PC-9 (cell line): Measurements from ENCODE around the gene PIGC. TPM values are rescaled to one million over a fixed set of nuclear protein-coding genes. Genes with fewer than 3 reads are reported as not detected.

Source experiments
- BruUV-seq: library from RNA; stranded (reverse); fragments of 400-500 nt; replicated peaks from 2 replicates; lab custom pipeline; 2021; lab: Mats Ljungman, UMichigan
- CTCF ChIA-PET: fragments of 300-600 bp; sonication (Branson Sonifier 250); formaldehyde crosslinking; loops from one replicate; lab custom pipeline; 2022; ENCODE audit warnings: antibody characterized with exemption; lab: Charles Lee
- POLR2A ChIA-PET: fragments of 300-600 bp; sonication (Branson Sonifier 250); formaldehyde crosslinking; loops from one replicate; lab custom pipeline; 2022; ENCODE audit warnings: antibody characterized with exemption; ENCODE audit not compliant: unreplicated experiment; lab: Charles Lee
- DNase-seq, 2 experiments: peaks; one replicate each; pipeline versions ENCODE4 v3.0.0 to v3.0.0-alpha.2; 2015 to 2022; ENCODE audit warnings: mixed read lengths in 1 of 2
- H2AFZ ChIP-seq: fragments of 200-600 bp; sonication (generic); 2 replicates; pipeline ENCODE4 v1.8.1; 2017; ENCODE audit warnings: antibody characterized with exemption
- H3F3A ChIP-seq: fragments of 200-600 bp; sonication (generic); 2 replicates; pipeline ENCODE4 v1.8.1; 2017; ENCODE audit warnings: antibody characterized with exemption, mild to moderate bottlenecking, low read depth; ENCODE audit not compliant: insufficient read depth
- H3K27ac ChIP-seq: fragments of 200-600 bp; sonication (generic); 2 replicates; pipeline ENCODE4 v1.6.1; 2016; ENCODE audit warnings: mixed run types
- H3K27me3 ChIP-seq: fragments of 200-600 bp; sonication (generic); 2 replicates; pipeline ENCODE4 v1.6.1; 2016; ENCODE audit warnings: low read depth, mixed run types; ENCODE audit not compliant: insufficient read depth
- H3K36me3 ChIP-seq: fragments of 200-600 bp; sonication (generic); 2 replicates; pipeline ENCODE4 v1.6.1; 2016; ENCODE audit warnings: low read depth, mixed run types
- H3K4me1 ChIP-seq: fragments of 200-600 bp; sonication (generic); replicated peaks from 2 replicates; pipeline ENCODE4 v1.6.1; 2016; ENCODE audit warnings: mixed run types; ENCODE audit not compliant: insufficient read depth
- H3K4me2 ChIP-seq: fragments of 200-600 bp; sonication (generic); 2 replicates; pipeline ENCODE4 v1.6.1; 2017; ENCODE audit warnings: mixed run types
- H3K4me3 ChIP-seq: fragments of 200-600 bp; sonication (generic); 2 replicates; pipeline ENCODE4 v1.6.1; 2016; ENCODE audit warnings: mixed run types
- H3K79me2 ChIP-seq: fragments of 200-600 bp; sonication (generic); 2 replicates; pipeline ENCODE4 v1.6.1; 2017; ENCODE audit warnings: low read depth, mixed run types
- H3K9me2 ChIP-seq: fragments of 200-600 bp; sonication (generic); 2 replicates; pipeline ENCODE4 v1.8.1; 2017; ENCODE audit warnings: mild to moderate bottlenecking; ENCODE audit not compliant: insufficient read depth
- H3K9me3 ChIP-seq: fragments of 200-600 bp; sonication (generic); 2 replicates; pipeline ENCODE4 v1.8.1; 2016; ENCODE audit warnings: low read depth; ENCODE audit not compliant: insufficient read depth
- H4K20me1 ChIP-seq: fragments of 200-600 bp; sonication (generic); 2 replicates; pipeline ENCODE4 v1.8.1; 2017; ENCODE audit not compliant: insufficient read depth
- CTCF ChIP-seq: fragments of 200-600 bp; sonication (generic); conservative IDR thresholded peaks from 2 replicates; pipeline ENCODE4 v1.6.1; 2017; ENCODE audit warnings: mixed run types, antibody characterized with exemption, mild to moderate bottlenecking, moderate library complexity
- EZH2 ChIP-seq: fragments of 200-600 bp; sonication (generic); IDR thresholded peaks from 2 replicates; pipeline ENCODE4 v1.8.0; 2017; ENCODE audit warnings: antibody characterized with exemption, low read depth
- intact Hi-C: fragments of 100-400 bp; cut with micrococcal nuclease; formaldehyde crosslinking; loops from one replicate; pipeline ENCODE4 v1.10.0; 2022; ENCODE audit not compliant: unreplicated experiment
- total RNA-seq: library from RNA; stranded (reverse); gene quantifications from 2 replicates; pipeline ENCODE4 v1.2.3, GENCODE V29; 2021

PIGC gene
- total RNA-seq, 1 experiment from 2014 or later = 26.5 TPM

GRCh38 chr1:172405912-172406311 is 38.0 kb downstream of the PIGC start:
- POLR2A ChIA-PET = no interaction called here

GRCh38 chr1:172404121-172404520 is 39.7 kb downstream of the PIGC start:
- no peaks in the 10 kb centered on the region for H3K27me3 ChIP-seq
- CTCF ChIA-PET = interaction anchor here (0.6 kb wide), 1 partner anchor 401 kb away, joined by 5 read pairs; no protein-coding TSS in a partner anchor
- no TSS peak for BruUV-seq
- no peak overlapping the region for H2AFZ ChIP-seq
- no peaks in the 10 kb centered on the region for H3K79me2 ChIP-seq
- H3K4me3 ChIP-seq = no peak overlapping the region
- no peak for DNase-seq
- TF ChIP-seq EZH2 = no peak
- no peak for TF ChIP-seq CTCF
- H3K36me3 ChIP-seq = no peaks in the 10 kb centered on the region
- H3K9me2 ChIP-seq = 0 out of 2 replicates have a peak, but pooled peaks cover 9% of the 10 kb centered on the region
- POLR2A ChIA-PET = interaction anchor here (0.5 kb wide), 1 partner anchor 53 kb away, joined by 6 read pairs; no protein-coding TSS in a partner anchor
- H3K4me2 ChIP-seq = no peak overlapping the region
- intact Hi-C loops = no loop called here
- peaks cover 3% of the 10 kb centered on the region; the same call in 1 of the 2 replicates for H3K9me3 ChIP-seq
- H4K20me1 ChIP-seq = no peaks in the 10 kb centered on the region
- no peaks in the 10 kb centered on the region for H3K4me1 ChIP-seq
- no peak overlapping the region for H3K27ac ChIP-seq
- no peaks in the 10 kb centered on the region for H3F3A ChIP-seq

More at GRCh38 chr1:172405912-172406311, 38.0 kb downstream of the PIGC start:
- no peaks in the 10 kb centered on the region for H3K79me2 ChIP-seq
- no peak overlapping the region for H3K4me3 ChIP-seq
- CTCF ChIA-PET = no interaction called here
- H3F3A ChIP-seq = no peaks in the 10 kb centered on the region
- TF ChIP-seq CTCF (no peak), EZH2 (no peak)
- H3K36me3 ChIP-seq = no peaks in the 10 kb centered on the region
- BruUV-seq = no TSS peak
- no peaks in the 10 kb centered on the region for H3K27me3 ChIP-seq
- H4K20me1 ChIP-seq = no peaks in the 10 kb centered on the region
- H3K9me3 ChIP-seq = peaks cover 3% of the 10 kb centered on the region; the same call in 1 of the 2 replicates
- intact Hi-C loops = loop anchor here (5.0 kb wide), 1 partner anchor 604 kb away; no protein-coding TSS in a partner anchor
- H3K27ac ChIP-seq = no peak overlapping the region
- no peak overlapping the region for H2AFZ ChIP-seq
- 0 out of 2 replicates have a peak, but pooled peaks cover 9% of the 10 kb centered on the region for H3K9me2 ChIP-seq
- H3K4me1 ChIP-seq = no peaks in the 10 kb centered on the region
- DNase-seq = no peak
- no peak overlapping the region for H3K4me2 ChIP-seq

DNA sequence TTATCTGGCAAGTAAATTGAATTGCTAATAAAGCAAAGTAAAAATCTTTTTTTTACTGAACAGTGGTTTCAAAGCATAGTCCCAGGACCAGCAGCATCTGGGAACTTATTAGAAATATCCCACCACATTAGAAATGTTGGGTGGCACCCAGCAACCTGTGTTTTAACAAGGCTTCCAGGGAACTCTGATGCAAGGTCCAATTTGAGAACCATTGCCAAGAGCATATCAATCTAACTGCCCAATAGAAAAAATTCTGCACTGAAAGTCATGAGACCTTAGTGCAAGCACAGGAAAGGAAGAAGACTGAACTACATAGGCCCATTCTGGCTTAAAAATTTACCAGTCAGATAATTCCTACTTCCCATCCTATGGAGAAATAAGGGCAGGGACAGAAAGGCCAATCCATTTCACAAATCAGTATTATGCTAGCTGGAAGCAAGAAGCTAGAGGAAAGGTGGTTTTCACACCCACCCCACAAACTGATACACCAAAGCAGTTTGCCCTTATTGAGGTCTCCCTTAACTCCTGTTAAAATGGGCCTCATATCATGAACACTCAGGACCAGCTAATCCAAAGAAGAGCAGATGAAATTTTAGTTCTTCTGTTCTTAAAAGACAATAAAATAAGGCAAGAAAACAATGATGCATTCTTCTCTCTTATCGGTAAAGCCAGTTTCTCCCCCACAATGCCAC is 40.8 kb downstream of the PIGC start:
- intact Hi-C loops = no loop called here
- no TSS peak for BruUV-seq
- no peak overlapping the region for H3K4me2 ChIP-seq
- TF ChIP-seq CTCF = no peak
- no peak for TF ChIP-seq EZH2
- H3K27ac ChIP-seq = no peak overlapping the region
- no peaks in the 10 kb centered on the region for H3K4me1 ChIP-seq
- H2AFZ ChIP-seq = no peak overlapping the region
- CTCF ChIA-PET = interaction anchor here (0.6 kb wide), 1 partner anchor 266 kb away, joined by 4 read pairs; no protein-coding TSS in a partner anchor
- H4K20me1 ChIP-seq = no peaks in the 10 kb centered on the region
- no peak for DNase-seq
- 0 out of 2 replicates have a peak, but pooled peaks cover 9% of the 10 kb centered on the region for H3K9me2 ChIP-seq
- H3K9me3 ChIP-seq = peaks cover 3% of the 10 kb centered on the region; the same call in 1 of the 2 replicates
- H3K36me3 ChIP-seq = no peaks in the 10 kb centered on the region
- no peaks in the 10 kb centered on the region for H3K27me3 ChIP-seq
- POLR2A ChIA-PET = no interaction called here
- H3K79me2 ChIP-seq = no peaks in the 10 kb centered on the region
- no peaks in the 10 kb centered on the region for H3F3A ChIP-seq
- no peak overlapping the region for H3K4me3 ChIP-seq
